ENCODE data around the gene WASHC4.

DNA sequence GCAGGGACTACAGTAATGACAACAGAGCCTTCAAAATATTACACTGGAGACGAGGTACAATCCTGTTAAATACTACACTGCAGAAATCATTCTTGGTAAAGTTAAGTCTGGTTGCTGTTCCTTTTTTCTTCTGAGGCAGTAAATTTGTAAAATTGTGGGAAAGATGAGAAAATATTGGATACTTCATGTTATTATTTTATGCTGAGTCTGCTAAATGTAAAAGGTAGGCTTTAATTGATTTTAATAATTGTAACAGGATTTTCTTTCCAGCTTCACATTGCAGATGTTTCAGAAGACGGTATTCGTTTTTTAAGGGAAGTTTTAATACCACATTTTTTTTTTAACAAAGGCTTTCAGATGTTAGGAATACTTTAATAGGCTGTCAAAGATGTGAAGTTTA lies 62.6 kb downstream of the WASHC4 start:
- TF ChIP-seq EZH2phosphoT487 (IDR thresholded peaks at IDR 0.05; ENCODE audit: low read length): no peak
- TF ChIP-seq, protein P1, sequence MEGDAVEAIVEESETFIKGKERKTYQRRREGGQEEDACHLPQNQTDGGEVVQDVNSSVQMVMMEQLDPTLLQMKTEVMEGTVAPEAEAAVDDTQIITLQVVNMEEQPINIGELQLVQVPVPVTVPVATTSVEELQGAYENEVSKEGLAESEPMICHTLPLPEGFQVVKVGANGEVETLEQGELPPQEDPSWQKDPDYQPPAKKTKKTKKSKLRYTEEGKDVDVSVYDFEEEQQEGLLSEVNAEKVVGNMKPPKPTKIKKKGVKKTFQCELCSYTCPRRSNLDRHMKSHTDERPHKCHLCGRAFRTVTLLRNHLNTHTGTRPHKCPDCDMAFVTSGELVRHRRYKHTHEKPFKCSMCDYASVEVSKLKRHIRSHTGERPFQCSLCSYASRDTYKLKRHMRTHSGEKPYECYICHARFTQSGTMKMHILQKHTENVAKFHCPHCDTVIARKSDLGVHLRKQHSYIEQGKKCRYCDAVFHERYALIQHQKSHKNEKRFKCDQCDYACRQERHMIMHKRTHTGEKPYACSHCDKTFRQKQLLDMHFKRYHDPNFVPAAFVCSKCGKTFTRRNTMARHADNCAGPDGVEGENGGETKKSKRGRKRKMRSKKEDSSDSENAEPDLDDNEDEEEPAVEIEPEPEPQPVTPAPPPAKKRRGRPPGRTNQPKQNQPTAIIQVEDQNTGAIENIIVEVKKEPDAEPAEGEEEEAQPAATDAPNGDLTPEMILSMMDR (IDR thresholded peaks at IDR 0.05; ENCODE audit: low read length): no peak
